ENCODE measurements around the gene NWD2. TPM values are rescaled to one million over a fixed set of nuclear protein-coding genes. Genes with fewer than 3 reads are reported as not detected.

NWD2 gene
- total RNA-seq, 1 donor from 2014 or later = not detected

GRCh38 chr4:37467824-37468223 is 223.3 kb downstream of the NWD2 start:
- DNase-seq (ENCODE audit: low read depth) = no peak

GRCh38 chr4:37469286-37469685 is 224.7 kb downstream of the NWD2 start:
- no peak for DNase-seq (ENCODE audit: low read depth)
- no peak overlapping the region for H3K4me3 ChIP-seq (ENCODE audit: low read depth, low read length)
- no peak for TF ChIP-seq CTCF (conservative IDR thresholded peaks at IDR 0.05; ENCODE audit: low read depth, low read length)

More at GRCh38 chr4:37467824-37468223, 223.3 kb downstream of the NWD2 start:
- H3K4me3 ChIP-seq (ENCODE audit: low read depth, low read length) = no peak overlapping the region
- TF ChIP-seq CTCF (conservative IDR thresholded peaks at IDR 0.05; ENCODE audit: low read depth, low read length) = no peak

GRCh38 chr4:37470245-37470644 is 225.7 kb downstream of the NWD2 start:
- no peak for DNase-seq (ENCODE audit: low read depth)
- no peak overlapping the region for H3K4me3 ChIP-seq (ENCODE audit: low read depth, low read length)
- no peak for TF ChIP-seq CTCF (conservative IDR thresholded peaks at IDR 0.05; ENCODE audit: low read depth, low read length)

- H3K4me3 ChIP-seq (ENCODE audit: low read depth, low read length) = no peak overlapping the region
- DNase-seq (ENCODE audit: low read depth) = no peak
- TF ChIP-seq CTCF (conservative IDR thresholded peaks at IDR 0.05; ENCODE audit: low read depth, low read length) = no peak
Measured at GRCh38 chr4:37471093-37471492, 226.6 kb downstream of the NWD2 start.

GRCh38 chr4:37471971-37472370 is 227.4 kb downstream of the NWD2 start:
- H3K4me3 ChIP-seq (ENCODE audit: low read depth, low read length) = no peak overlapping the region
- TF ChIP-seq CTCF (conservative IDR thresholded peaks at IDR 0.05; ENCODE audit: low read depth, low read length) = no peak
- no peak for DNase-seq (ENCODE audit: low read depth)

GRCh38 chr4:37473807-37474206 is 229.3 kb downstream of the NWD2 start:
- TF ChIP-seq CTCF (conservative IDR thresholded peaks at IDR 0.05; ENCODE audit: low read depth, low read length) = no peak

GRCh38 chr4:37475087-37475486 is 230.5 kb downstream of the NWD2 start:
- H3K4me3 ChIP-seq (ENCODE audit: low read depth, low read length) = no peak overlapping the region
- DNase-seq (ENCODE audit: low read depth) = no peak
- no peak for TF ChIP-seq CTCF (conservative IDR thresholded peaks at IDR 0.05; ENCODE audit: low read depth, low read length)

More at GRCh38 chr4:37473807-37474206, 229.3 kb downstream of the NWD2 start:
- no peak for DNase-seq (ENCODE audit: low read depth)
- H3K4me3 ChIP-seq (ENCODE audit: low read depth, low read length) = no peak overlapping the region

Measured in epithelial cell of proximal tubule (primary cell).